GM06990 (cell line): ENCODE data around the gene AGBL4.

Experiments used
- DNase-seq: peaks from one replicate; pipeline ENCODE4 v3.0.0-alpha.2; 2011; ENCODE audit not compliant: insufficient read length; ENCODE audit errors: extremely low read depth
- H3K27me3 ChIP-seq: replicated peaks from 2 replicates; pipeline ENCODE4 v1.6.0; 2011; ENCODE audit warnings: low read length; ENCODE audit not compliant: control insufficient read depth, insufficient read depth
- H3K36me3 ChIP-seq: 2 replicates; pipeline ENCODE4 v1.5.1; 2011; ENCODE audit warnings: low read length; ENCODE audit not compliant: control insufficient read depth, insufficient read depth
- H3K4me3 ChIP-seq: replicated peaks from 2 replicates; pipeline ENCODE4 v1.5.1; 2011; ENCODE audit warnings: low read depth, mild to moderate bottlenecking, control low read depth, low read length
- CTCF ChIP-seq: IDR thresholded peaks from 2 replicates; pipeline ENCODE4 v1.5.1; 2011; ENCODE audit warnings: low read length, control low read depth, mild to moderate bottlenecking, inconsistent platforms; ENCODE audit not compliant: insufficient read depth, poor library complexity, severe bottlenecking

The AGBL4 gene

GRCh38 chr1:48720929-48721328 lies 1302.8 kb downstream of the AGBL4 start:
- H3K4me3 ChIP-seq: no peak overlapping the region
- H3K36me3 ChIP-seq: no peaks in the 10 kb centered on the region
- H3K27me3 ChIP-seq: no peaks in the 10 kb centered on the region; the same call in none of the 2 replicates
- DNase-seq: no peak
- no peak for TF ChIP-seq CTCF

GRCh38 chr1:48718705-48719104 lies 1305.0 kb downstream of the AGBL4 start:
- no peak overlapping the region for H3K4me3 ChIP-seq
- H3K27me3 ChIP-seq: no peaks in the 10 kb centered on the region; the same call in none of the 2 replicates
- no peak for TF ChIP-seq CTCF
- DNase-seq: no peak
- H3K36me3 ChIP-seq: no peaks in the 10 kb centered on the region

- DNase-seq: no peak
- no peaks in the 10 kb centered on the region for H3K36me3 ChIP-seq
- no peaks in the 10 kb centered on the region; the same call in none of the 2 replicates for H3K27me3 ChIP-seq
- no peak for TF ChIP-seq CTCF
- no peak overlapping the region for H3K4me3 ChIP-seq
Observed at GRCh38 chr1:48718116-48718630, 1305.6 kb downstream of the AGBL4 start.

- no peaks in the 10 kb centered on the region; the same call in none of the 2 replicates for H3K27me3 ChIP-seq
- no peak overlapping the region for H3K4me3 ChIP-seq
- no peak for DNase-seq
- no peaks in the 10 kb centered on the region for H3K36me3 ChIP-seq
- no peak for TF ChIP-seq CTCF
Observed at GRCh38 chr1:48717082-48717481, 1306.7 kb downstream of the AGBL4 start.

- no peaks in the 10 kb centered on the region; the same call in none of the 2 replicates for H3K27me3 ChIP-seq
- no peak for TF ChIP-seq CTCF
Observed at GRCh38 chr1:48715921-48716320, 1307.8 kb downstream of the AGBL4 start.

GRCh38 chr1:48710915-48711314 lies 1312.8 kb downstream of the AGBL4 start:
- Histone ChIP-seq H3K4me3 (no peak overlapping the region), H3K36me3 (no peaks in the 10 kb centered on the region), H3K27me3 (no peaks in the 10 kb centered on the region; the same call in none of the 2 replicates)
- DNase-seq: no peak
- TF ChIP-seq CTCF: no peak

More at GRCh38 chr1:48715921-48716320, 1307.8 kb downstream of the AGBL4 start:
- Histone ChIP-seq H3K36me3 (no peaks in the 10 kb centered on the region), H3K4me3 (no peak overlapping the region)
- DNase-seq: no peak
